ENCODE data around the gene CDH4. TPM values are rescaled to one million over a fixed set of nuclear protein-coding genes. Genes with fewer than 3 reads are reported as not detected.

CDH4 gene
- total and polyA plus RNA-seq, 2 of the 8 experiments (the other 6 are each of a cell fraction or from before 2014, with no cell fraction given), result 4.3 to 7.9 TPM

- TF ChIP-seq CHD7 (IDR thresholded peaks at IDR 0.05; ENCODE audit: insufficient replicate concordance, low read length), result no peak
- no peak for TF ChIP-seq GABPA (IDR thresholded peaks at IDR 0.05; ENCODE audit: borderline replicate concordance, insufficient read depth, low read length)
- TF ChIP-seq, protein P1, sequence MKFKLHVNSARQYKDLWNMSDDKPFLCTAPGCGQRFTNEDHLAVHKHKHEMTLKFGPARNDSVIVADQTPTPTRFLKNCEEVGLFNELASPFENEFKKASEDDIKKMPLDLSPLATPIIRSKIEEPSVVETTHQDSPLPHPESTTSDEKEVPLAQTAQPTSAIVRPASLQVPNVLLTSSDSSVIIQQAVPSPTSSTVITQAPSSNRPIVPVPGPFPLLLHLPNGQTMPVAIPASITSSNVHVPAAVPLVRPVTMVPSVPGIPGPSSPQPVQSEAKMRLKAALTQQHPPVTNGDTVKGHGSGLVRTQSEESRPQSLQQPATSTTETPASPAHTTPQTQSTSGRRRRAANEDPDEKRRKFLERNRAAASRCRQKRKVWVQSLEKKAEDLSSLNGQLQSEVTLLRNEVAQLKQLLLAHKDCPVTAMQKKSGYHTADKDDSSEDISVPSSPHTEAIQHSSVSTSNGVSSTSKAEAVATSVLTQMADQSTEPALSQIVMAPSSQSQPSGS (IDR thresholded peaks at IDR 0.05; ENCODE audit: low read length), result no peak
- no peak for TF ChIP-seq ASH2L (IDR thresholded peaks at IDR 0.05; ENCODE audit: low read length)
- no peak for TF ChIP-seq PHF8 (conservative IDR thresholded peaks at IDR 0.05; ENCODE audit: low read depth, low read length)
Measured at GRCh38 chr20:61955668-61956395, 703.8 kb downstream of the CDH4 start (continued).

Measured in H1 (cell line).